NK-92 (cell line): ENCODE data around the gene PANX2.
A peak's percentile ranks its signal among the peaks of the same experiment; 100 is the strongest.

Experiments
- DNase-seq: peaks from one replicate; lab custom pipeline; 2025; ENCODE audit not compliant: unreplicated experiment; lab: John Stamatoyannopoulos, UW

Gene PANX2

DNA sequence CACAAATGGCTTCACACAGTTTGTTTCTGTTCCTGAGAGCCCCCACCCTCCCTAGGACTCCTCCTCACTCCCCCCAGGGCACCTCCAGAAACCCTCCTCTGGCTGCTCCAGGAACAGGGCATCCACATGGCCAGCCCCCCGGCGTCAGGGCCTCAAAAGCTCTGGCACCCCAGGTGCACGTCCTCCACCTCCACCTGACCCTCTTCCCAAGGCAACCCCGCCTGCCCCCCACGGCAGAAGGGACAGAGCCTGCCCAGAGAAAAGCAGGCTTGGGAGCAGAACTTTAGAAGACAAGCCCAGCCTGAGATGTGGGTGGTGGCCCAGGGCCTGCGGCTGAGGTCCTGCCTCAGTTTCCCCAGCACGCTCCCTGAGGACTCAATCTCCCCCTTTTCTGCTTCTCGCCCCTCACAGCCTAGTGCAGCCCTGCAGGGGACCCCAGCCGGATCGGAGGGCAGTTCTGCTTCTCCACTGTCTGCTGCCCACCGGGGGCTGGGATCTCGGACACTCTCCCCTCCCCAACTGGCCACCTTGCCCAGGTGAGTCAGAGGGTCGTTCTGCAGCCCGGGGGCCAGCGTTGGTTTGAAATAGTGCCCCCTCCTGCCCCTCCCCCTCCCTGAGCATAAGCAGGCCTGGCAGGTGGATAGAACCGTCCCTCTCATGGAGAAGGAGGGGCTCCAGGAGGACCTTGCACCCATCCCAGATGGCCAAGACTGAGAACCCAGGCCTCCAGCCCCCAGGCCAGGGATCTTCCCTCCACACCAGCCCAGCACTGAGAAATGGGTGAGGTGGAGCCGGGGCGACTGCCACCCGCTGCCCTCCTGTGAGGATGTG lies 12.8 kb downstream of the PANX2 start:
- DNase-seq, result no peak

DNA sequence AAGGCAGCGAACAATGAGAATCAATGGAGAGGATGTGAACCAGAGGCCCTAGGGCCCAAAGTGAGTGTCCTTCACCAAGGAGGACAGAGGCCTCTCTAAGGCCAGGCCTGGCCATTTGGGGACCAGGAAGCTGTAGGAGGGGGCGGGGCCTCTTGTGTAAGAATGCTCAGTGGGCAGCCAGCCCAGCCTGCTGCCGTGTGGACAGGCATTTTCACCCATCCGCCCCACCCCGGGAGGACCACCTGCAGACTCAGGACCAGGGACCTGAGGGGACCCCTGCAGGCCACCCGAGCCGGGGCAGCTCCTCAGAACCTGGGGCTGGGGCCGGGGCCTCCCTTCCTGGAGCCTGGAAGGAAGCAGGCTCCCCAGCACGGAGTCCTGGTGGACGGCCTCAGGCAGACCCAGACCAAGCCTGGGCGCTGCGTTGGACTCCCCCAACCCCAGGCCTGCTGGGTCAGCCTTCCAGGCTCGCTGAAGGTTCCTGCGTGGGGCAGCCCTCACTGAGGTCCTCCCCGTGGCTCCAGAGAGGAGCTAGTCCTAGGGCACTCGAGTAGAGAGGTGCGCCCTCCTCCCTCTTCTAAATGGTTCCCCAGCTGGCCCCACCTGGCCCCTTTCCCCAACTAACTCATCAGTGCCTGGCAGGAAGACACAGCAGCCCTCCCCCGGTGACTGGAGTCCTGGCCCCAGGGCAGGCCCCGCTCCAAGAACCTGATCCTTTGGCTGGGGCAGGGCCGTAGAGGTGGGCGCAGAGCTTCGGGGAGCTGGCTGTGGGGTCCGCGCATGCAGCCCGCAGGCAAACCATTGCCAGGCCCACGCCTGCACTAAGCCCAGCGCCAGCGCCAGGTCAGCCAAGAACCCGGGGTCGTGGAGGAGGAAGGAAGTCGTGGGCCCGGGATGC lies 13.7 kb downstream of the PANX2 start:
- DNase-seq, result no peak

DNA sequence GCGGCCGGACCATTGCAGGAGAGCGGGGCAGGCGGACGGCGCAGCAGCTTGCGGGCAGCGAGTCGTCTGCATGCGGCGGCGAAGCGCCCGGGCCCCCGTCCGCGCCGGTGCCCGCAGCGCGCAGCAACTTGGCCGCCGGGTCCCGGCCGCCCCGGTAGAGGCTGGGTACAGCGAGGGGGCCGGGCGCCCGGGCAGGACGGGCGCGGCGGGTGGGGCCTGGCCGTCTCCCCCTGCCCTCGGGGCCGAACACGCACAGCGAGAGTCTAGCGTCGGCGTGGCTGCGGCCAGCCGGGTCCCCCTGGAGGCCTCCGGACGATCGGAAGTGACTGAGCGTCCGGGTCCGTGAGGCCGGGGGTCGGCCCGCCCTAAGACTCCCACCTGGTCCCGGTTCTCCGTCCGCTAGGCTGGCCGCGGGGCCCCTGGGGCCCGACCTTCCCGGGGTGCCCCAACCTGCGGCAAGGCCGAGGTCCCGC lies 14.4 kb downstream of the PANX2 start:
- DNase-seq, result no peak

DNA sequence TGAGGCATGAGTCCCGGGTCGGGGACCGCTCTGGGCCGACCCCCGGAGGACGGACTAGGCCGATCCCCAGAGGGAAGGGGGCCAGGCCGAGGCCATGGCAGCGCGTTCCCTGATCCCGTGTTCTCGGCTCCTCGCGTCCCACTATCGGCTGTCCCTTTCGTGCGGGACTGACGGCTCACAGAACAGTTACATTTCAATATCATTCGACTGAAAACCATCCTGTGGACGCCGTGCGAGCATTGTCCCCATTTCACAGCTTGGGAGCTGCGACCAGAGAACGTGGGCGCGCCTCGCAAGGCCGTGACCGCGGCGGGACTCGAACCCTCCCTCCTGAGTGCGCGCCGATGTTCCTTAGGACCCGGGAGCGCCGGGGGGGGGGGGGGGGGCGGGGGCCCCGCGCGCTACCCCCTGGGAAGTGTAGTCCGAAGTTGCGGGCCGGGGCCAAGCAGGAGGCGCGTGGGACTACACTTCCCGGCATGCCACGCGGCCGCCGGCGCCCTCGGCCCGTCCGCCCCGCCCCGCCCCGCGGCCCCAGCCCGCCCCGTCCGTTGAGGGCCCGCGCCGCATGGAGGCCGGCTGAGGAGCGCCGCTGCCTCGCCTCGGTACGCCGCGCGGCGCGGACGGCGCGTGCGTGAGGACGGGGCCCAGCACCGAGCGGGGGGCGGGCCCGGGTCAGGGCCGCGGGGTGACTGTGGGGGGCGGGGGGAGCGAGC lies 15.0 kb downstream of the PANX2 start, which contains the start of gene TRABD:
TRABD (plus strand) TSS at position 539 of the 713 bp plus-strand sequence. CDS start 7,148 bp downstream, outside the sequence.
- DNase-seq, result no peak

DNA sequence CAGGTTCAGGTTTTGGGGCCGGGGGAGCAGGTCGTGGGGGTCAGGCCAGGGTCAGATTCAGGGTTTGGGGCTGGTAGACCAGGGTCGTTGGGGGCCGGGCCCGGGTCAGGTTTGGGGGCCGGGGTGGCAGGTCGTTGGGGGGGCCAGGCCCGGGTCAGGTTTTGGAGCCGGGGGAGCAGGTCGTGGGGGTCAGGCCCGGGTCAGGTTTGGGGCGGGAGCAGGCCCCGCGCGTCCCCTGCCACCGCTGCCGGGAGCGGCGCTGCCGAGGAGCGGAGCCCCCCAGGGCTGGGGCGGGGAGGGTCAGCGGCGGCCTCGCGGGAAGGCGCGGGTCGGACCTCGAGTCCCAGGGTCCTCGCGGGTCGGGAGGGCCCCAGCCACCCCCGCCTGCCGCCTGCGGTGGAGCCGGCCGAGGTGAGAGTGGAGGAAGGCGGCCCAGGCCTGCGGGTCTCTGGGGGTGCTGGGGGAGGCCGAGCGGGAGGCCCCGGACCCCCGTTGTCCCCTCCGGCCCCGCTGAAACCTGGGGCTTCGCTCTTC lies 15.7 kb downstream of the PANX2 start:
- no peak for DNase-seq

DNA sequence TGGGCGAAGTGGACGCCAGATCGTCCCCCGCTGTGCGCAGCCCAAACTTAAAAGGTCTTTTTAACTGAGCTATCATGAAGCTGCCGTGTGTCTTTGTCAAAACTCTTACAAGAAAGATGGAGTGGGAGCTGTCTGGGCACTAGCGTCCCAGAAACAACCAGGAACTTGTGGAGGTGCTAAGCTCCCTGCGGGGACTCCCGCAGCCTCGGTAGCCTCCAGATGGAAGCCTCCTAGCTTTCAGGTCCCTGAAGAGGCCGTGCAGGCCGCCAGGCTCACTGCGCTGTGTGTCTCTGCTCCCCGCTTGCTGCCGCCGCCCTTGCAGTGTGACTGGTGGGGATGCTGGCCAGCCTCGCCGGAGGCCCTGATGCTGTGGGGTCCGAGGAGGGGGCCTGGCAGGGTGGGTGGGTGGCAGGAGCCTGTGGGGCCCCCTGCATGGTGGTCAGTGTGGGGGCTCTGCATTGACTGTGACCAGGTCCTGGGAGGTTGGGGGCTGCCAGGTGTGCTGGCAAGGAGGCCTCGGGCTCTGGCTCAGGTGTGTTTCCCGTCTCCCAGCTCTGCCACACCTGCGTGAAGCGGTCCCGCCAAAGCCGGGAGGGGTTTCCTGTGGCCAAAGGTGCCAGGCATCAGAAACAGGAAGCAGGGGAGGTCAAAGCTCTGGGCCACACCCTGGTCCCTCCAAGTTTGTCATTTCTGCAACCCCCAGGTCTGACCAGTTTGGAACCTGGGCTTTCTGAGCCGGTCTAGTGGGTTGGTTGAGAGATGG lies 16.4 kb downstream of the PANX2 start:
- no peak for DNase-seq

DNA sequence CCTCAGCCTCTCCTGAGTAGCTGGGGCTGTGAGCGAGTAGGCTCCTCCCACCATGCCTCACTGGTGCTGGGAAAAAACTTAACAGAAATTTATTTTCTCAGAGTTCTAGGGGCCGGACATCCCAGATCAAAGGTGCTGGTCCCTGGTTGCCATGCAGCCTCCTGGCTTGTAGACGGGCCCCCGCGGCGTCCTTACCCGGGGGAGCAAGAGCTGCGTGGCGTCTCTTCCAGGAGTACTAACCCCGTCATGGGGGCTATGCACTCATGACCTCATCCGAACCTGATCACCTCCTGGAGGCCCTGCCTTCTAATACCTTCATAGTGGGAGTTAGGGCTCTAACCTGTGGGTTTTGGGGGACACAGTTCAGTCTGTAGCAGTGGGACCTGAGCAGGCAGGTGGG lies 17.8 kb downstream of the PANX2 start:
- DNase-seq, result no peak

DNA sequence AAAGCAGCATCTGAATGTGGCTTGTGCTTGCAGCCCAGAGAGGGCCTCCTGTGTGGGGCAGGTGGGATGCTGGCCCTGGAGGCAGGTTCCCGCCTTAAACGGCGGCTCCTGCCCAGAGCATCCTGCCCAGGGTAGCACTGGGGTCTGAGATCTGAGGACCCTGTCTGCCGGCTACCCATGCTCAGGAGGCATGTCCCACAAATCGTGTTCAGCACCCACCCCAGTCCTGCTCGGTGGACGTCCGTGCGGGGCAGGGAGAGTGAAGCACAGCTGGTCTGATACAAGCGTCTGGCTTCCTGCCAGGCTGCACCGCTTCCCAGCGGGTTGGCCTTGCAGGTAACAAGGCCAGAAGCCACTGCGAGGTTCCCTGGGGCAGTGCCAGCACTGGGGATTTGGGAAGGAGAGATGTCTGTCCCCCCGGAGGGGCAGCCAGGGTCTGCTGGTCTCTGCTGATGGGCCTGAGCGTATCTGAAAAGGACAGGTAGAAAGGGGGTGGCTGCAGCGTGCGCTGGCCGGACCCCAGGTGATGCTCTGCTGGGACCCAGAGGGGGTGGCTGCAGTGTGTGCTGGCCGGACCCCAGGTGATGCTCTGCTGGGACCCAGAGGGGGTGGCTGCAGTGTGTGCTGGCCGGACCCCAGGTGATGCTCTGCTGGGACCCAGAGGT lies 18.8 kb downstream of the PANX2 start:
- no peak for DNase-seq

DNA sequence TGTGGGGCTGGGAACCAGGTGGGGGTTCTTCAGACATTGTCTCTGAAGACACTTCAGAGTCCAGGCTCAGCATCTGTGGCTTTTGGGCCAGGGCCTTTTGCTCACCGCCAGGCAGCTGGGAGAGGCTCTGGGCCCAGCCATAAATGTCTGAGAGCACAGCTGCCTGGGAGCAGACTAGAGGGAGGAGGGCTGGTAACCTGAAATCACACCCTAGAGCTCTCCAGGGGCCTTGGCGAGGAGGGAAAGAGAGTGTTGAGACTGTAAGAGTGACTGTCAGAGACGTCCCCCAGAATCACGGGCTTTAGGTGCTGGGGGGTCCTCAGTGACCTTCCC lies 19.3 kb downstream of the PANX2 start:
- no peak for DNase-seq

DNA sequence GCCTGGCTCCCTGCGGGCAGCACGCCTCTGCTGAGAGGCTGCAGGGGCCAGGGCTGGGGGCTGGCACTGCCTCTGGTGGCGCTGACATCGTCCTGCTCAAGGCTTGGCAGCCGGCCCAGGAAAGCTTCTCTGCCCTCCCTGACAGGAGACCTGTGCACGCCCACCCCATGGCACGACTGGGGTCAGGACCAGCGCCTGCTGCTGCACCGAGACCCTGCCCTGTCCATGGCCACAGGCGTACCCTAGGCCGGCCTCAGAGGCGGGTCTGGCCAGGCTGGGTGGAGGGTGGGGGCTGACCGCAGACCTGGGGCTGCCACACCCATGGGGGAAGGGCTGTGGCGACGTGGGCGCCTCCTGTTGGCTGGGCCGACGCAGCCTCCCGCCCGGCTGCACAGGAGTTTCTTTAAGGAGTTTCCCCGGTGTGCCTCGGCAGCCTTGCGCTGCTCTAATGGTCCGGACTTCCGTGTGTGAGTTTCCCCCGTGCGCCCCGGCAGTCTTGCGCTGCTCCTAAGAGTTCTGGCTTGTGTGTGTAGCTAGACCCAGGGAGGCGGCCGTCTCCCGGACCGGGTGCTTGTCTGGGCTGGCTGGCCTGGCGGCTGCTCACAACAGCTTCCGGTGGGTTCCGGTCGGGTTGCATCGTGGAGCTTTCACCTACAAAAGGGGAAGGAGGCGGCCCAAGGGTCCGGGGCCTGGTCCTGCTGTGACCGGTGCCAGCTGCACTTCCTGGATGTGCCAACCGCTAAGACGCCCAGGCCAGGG lies 19.8 kb downstream of the PANX2 start:
- DNase-seq, result no peak

DNA sequence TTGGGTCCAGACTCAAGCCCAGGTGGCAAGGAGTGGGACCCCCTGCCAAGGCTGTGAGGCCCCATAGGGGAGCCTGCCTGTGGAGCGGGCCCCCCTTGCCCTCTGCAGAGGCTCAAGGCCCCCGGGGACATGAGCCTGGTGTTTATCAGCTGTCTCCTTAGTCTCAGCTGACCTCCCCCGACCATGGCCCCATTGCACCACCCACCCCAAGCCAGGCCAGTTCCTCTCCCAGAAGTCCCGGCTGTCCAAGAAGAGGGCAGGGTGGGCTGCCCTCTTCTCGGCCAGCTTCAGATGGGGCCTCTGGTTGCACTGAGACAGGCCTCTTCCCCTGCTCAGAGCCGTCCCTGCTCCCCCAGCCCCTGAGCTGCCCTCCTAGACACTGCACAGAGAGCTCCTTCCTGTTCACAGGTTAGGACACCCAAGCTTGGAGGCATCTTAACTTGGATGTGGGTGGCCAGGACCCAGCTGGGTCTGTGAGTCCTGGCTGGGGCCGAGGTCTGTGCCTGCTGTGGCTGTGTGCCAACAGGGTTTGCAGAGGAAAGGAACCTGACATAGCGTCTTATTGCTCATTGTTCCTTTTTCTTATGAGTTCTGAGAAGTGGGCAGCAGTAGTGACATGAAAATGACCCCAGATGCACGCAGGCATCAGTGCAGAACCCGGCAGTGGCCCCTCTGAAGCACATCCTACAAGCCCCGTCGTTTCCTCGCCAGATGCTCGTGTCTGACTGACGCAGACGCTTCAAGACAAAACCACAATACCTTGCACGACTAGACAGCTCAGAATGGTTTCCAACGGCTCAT lies 20.6 kb downstream of the PANX2 start:
- peak; percentile 17 for DNase-seq

DNA sequence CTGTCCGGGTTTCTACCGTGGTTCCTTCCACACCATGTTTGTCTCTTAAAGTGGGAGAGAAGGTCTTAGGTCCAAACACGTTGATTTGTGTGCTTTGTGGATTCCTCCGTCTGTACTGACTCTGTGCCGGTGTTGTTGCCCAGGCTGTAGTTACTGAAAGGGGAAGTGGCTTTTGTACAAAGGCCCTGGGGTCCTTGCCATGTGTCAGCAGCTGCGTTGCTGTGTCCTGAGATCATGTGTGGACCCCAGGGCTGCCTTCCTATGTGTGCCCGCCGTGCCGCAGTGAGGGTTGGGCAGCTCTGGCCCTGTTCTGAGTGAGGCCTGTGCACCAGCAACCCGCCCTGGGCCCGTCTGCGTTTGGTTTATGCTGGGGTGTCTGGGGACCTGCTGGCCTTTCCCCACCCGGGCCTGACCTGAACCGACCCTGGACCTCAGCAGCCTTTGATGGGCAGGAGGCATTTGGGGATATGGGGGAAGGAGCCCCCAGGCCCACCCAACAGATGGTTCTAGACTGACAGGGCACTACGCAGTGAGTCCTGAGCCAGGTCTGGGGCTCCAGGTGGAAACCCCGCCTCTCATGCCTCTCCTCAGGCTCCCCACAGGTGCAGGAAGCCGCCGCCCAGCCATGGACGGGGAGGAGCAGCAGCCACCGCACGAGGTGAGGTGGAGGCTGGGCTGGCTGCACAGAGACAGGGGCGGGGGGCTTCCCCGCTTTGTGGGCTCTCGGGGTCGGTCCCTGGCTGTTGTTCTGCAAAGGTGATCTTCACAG lies 22.1 kb downstream of the PANX2 start:
- no peak for DNase-seq

DNA sequence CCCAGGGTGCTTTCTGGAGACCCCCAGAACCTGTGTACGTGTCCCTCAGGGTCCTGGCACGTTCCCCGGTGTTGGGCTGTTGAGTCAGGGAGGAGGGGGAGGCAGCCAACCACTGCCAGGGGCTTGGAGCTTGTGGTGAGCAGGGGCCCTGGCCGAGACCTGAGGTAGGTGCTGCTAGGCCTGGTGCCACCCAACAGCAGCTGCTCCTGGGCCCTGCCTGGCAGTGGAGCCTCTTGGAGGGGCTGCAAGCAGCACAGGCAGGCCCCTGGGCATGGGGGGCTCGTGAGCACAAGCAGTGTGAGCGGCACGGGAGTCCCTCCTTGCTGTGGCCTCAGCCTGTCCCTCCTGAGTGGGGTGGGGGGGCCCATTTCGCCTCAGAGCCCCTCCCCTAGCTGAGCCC lies 23.1 kb downstream of the PANX2 start:
- no peak for DNase-seq

DNA sequence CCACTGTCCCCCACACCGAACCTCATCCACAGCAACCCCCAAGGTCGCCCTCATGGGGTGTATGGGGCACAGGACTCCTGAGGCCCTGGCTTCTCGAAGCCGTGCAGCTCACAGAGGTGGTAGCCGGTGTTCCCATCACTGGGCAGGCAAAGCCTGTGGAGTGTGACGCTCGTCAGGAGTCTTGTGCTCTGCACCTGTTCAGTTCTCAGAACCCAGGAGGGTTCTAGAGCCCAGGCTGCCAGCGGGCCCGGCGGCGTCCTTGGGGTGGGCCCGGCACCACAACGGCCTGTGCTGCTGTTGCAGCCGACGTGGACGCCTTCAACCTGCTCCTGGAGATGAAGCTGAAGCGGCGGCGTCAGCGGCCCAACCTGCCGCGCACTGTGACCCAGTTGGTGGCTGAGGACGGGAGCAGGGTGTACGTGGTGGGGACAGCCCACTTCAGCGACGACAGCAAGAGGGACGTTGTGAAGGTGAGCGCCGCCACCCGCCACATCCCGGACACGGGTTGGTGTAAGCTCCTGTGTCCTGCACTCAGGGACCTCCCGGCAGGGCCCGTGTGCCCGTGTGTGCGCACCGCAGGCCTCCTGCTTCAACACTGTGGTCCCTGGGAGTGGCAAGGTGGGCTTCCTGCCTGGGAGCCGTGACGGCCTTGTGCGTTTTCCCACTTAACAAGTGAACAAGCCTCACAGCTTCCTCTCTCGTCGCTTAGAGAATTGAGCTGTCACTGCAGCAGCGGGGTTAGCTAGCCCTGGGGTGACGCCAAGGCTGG lies 23.7 kb downstream of the PANX2 start:
- no peak for DNase-seq

DNA sequence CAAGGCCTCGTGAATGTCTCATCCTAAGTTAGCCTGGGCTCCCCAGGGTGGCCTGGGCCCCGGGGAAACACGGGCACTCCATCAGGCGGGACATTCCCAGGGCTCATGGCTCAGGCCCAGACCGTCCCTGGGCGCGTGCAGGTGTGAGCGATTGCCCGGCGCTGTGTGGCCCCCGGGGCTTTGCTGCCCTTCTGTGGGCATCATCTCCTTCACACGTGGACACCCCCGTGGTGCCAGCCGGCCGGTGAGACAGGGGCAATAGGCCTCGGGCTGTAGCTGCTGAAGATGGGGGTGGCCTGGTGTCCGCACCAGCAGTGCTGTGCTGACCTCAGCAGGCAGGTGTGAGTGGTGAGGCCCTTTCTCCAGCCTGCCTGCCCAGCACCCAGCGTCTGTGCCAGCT lies 25.7 kb downstream of the PANX2 start:
- no peak for DNase-seq

DNA sequence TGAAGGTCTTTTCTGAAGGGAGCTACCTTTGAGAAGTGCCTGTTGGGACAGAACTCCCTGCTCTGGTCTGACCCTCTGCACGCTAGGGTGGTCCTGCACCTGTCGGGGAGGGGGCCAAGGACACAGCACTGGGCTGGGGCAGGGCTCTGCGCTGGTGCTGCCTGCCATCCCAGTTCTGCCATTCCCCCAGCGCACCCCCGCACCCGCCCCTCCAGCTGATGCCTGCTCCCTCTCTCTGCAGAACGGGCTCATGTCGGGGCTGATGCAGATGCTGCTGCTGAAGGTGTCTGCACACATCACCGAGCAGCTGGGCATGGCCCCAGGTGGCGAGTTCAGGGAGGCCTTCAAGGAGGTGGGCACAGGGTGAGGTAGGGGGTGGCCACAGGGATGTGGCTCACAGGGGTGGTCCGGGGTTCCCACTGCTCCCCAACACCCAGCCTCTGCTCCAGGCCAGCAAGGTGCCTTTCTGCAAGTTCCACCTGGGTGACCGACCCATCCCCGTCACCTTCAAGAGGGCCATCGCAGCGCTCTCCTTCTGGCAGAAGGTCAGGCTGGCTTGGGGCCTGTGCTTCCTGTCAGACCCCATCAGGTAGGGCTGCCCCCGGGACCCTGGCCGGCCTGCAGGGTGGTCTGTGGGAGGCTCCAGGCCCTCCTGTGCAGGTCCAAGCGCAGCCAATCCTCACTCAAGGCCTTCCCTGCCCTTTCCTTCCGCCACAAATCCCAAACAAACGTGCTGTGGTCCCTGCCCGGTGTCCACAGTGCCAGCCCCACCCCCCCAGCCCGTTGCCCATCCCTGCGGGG lies 26.7 kb downstream of the PANX2 start:
- no peak for DNase-seq
